SK-MEL-5 (cell line): Measurements from ENCODE around the gene HMBS. TPM values are rescaled to one million over a fixed set of nuclear protein-coding genes. Genes with fewer than 3 reads are reported as not detected.

ENCODE experiments used
- DNase-seq: peaks from one replicate; pipeline ENCODE4 v3.0.0-alpha.2; 2016; ENCODE audit warnings: low read depth, low spot score
- in situ Hi-C: cut with HindIII; loops from 2 replicates; pipeline ENCODE4 v1.10.0; 2016; ENCODE audit warnings: low sequenced_read_pairs, high pct_unique_total_duplicates, low pct_unique_long_range_greater_than_20kb
- total RNA-seq: library from RNA; depleted of rRNA; stranded (reverse); fragments of >200 nt; shearing (Covaris generic); gene quantifications from 2 replicates; pipeline ENCODE4 v1.2.3, GENCODE V29; 2014

The HMBS gene
- total RNA-seq, 1 experiment from 2014 or later: 6.7 TPM

GRCh38 chr11:119111361-119111925 lies 26.8 kb downstream of the HMBS start:
- in situ Hi-C loops: no loop called here

GRCh38 chr11:119112314-119113020 lies 27.8 kb downstream of the HMBS start:
- in situ Hi-C loops: no loop called here
- DNase-seq: no peak

More at GRCh38 chr11:119111361-119111925, 26.8 kb downstream of the HMBS start:
- DNase-seq: no peak

DNA sequence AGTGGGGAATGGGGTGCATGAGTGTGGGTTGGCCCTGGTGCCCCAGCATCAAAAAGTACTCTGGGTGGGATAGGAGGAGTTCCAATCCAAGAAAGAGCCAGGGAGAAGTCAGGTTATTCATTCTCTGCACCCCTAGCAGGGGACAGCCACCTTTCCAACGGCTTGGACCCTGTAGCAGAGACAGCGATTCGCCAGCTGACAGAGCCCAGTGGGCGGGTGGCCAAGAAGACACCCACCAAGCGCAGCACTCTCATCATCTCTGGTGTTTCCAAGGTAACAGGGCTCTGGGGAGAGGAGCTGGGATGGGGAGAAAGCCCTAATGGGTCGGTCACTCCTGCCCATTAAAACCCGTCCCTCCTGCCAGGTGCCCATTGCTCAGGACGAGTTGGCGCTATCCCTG lies 29.0 kb downstream of the HMBS start:
- DNase-seq: no peak
- in situ Hi-C loops: no loop called here

GRCh38 chr11:119114351-119114750 lies 29.7 kb downstream of the HMBS start:
- in situ Hi-C loops: no loop called here
- DNase-seq: no peak

- in situ Hi-C loops: no loop called here
- no peak for DNase-seq
These were observed 31.0 kb downstream of the HMBS start for GRCh38 chr11:119115484-119116234.

GRCh38 chr11:119116235-119116594 lies 31.5 kb downstream of the HMBS start:
- in situ Hi-C loops: no loop called here
- DNase-seq: no peak

DNA sequence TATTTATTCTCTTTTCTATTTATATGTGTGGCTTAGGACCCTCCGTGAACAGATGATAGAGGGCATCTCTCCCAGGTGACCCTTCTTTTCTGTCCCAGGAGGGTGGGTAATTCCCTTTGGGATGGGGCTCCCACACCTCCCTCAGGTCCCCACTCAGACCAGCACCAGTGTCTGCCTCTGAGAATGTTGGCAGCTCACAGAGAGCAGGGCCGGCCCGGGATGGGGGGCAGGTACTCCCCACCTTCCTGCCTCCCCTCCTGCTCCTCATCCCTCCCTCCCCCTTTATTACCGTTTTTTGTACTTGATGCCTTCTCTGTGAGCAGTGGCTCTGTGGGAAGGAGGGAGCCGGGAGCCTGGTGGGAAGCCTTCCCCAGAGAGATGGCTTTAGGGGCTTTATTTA lies 31.9 kb downstream of the HMBS start:
- in situ Hi-C loops: no loop called here

DNA sequence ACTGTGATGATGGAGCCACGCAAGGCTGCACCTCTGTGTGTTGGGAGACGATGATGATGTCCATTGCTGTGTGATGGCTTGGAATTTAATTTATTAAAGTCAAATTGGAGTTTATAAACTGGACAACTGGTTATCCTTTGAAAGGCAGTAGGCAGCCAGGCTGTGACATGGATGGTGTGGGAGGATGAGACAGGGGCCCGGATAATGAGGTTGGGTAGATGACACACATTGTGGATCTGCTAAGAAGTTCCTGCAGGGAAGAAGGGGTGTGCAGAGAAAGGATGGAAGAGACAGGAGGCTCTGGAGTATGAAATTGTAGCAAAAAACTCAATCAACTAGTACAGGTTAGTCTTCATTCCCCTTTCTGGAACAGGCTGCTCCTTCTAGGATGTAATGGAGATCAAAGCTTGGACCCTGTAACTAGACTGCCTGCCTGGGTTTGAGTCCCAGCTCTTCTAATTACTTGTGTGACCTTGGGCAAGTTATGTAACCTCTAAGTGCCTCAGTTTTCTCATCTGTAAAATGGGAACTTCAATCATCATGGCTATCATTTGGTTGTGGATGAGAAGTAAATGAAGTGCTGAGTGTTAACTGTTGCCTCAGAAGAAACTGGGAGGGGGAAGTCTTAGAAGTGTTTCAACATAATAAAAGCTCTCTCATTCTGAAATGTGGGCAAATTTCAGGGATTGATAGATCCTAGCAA lies 32.5 kb downstream of the HMBS start:
- no peak for DNase-seq
- in situ Hi-C loops: no loop called here

More for the DNA sequence above, 31.9 kb downstream of the HMBS start:
- no peak for DNase-seq

GRCh38 chr11:119118227-119118626 lies 33.5 kb downstream of the HMBS start:
- in situ Hi-C loops: no loop called here
- no peak for DNase-seq

GRCh38 chr11:119118946-119119345 lies 34.3 kb downstream of the HMBS start:
- DNase-seq: no peak
- in situ Hi-C loops: no loop called here

GRCh38 chr11:119120639-119121007 lies 35.9 kb downstream of the HMBS start:
- DNase-seq: no peak
- in situ Hi-C loops: no loop called here

DNA sequence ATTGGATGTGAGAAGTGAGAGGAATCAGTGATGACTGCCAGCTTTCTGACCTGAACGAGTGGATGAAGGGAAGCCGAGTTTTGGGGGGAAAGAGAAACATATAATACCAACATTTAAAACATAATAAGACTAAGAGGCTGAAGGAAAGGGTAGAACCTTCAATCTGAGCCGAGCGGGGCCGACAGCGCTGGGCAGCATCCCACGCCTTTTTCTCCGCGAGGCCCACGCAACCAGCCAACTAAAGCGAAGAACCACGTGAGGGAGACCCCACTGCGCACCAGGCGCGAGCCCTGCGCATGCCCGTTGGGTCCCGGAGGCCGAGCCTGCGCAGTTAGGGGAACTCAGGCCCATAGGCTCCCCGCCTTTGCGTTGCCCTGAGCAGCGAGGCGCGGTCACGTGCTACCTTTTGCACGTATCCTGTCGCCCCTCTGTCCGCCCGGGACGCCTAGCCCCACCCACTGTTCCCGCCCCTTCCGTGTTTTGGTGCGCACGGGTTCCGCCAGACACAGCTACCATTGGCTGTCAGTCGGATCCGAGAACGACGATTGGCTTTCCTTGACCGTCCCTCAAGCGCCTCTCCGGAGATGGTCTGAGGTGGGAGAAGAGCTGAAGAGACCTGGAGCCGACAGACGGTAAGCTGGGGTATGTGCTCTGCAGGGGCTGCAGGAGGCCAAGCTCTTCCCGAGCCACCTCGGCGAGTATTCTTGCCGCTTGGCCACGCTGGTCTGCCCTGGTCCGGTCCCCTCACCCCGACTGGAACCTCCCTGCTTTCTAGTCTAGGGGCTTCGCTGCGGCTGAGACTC lies 36.5 kb downstream of the HMBS start, which contains the start of gene HINFP:
HINFP (plus strand) TSS at position 573 of the 803 bp plus-strand sequence. CDS start 5,365 bp downstream, outside the sequence.
- DNase-seq: peak; percentile 97
- in situ Hi-C loops: no loop called here

- no peak for DNase-seq
- in situ Hi-C loops: no loop called here
These were observed 37.1 kb downstream of the HMBS start for GRCh38 chr11:119121811-119122124.

DNA sequence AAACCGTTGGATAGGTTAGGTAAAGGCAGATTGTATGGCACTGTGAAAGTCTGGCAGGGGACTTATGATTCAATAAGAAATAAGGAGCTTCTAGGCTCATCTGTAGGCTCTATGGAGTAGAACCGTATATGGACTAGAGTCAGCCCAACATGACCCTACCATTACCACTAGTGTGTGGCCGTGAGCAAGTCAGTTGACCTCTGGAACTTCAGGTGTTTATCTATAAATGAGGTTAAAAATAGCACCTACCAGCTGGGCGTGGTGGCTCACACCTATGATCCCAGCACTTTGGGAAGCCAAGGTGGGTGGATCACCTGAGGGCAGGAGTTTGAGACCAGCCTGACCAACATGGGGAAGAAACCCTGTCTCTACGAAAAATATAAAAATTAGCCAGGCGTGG lies 41.1 kb downstream of the HMBS start:
- DNase-seq: no peak
- in situ Hi-C loops: no loop called here

- in situ Hi-C loops: no loop called here
- DNase-seq: no peak
These were observed 42.1 kb downstream of the HMBS start for GRCh38 chr11:119126675-119127268.

- no peak for DNase-seq
- in situ Hi-C loops: no loop called here
These were observed 46.0 kb downstream of the HMBS start for GRCh38 chr11:119130662-119131061.

- peak; percentile 56 for DNase-seq
- in situ Hi-C loops: no loop called here
These were observed 49.8 kb downstream of the HMBS start for GRCh38 chr11:119134389-119134978.
